ENCODE results near the gene RPS4Y1.
"Not testable (repeated sequence)": the region's sequence is repeated elsewhere in the genome, so short reads cannot be mapped to it uniquely, and the experiment has no call there.

Gene RPS4Y1

DNA sequence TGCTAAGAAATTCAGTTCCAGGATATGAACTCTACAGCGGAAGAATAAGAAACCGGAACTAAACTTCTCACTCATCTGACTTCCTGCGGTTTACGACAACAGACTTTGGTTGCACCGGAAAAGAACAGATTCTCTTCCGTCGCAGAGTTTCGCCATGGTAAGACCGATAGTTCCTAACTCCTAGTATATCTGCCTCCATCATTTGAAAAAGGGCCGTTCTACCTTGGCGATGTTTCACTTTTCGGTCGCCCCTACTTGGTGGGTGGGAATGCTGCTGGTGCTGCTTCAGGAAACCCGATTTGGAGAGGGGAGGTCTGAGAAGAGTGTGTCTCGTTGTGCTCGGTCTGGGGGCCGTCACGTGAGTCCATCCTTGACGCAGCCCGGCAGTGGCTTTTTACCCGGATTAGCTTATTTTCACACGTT, at the start of gene RPS4Y1:
TSS of gene RPS4Y1 (plus strand) at position 132 of the 423 bp plus-strand sequence. CDS start at position 155, 23 bp downstream.
- peak; percentile 81 for DNase-seq

- DNase-seq = no peak
These were observed 44.4 kb upstream of the RPS4Y1 start for GRCh38 chrY:2796977-2797523.

DNA sequence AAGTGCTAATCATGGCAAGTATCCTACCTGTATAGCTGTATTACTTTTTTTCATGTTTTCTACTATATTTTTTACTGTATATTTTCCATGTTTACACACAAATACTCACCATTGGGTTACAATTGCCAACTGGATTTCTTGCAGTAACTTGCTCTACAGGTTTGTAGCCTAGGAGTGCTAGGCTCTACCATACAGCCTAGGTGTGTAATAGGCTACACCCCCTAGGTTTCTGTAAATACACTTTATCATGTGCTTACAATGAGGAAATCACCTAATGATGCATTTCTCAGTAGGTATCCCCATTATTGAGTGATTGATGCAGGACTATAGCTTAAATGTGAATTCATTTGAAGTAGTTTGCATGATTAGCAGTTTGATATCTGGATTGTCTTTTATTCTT, 43.4 kb upstream of the RPS4Y1 start:
- DNase-seq = no peak

DNA sequence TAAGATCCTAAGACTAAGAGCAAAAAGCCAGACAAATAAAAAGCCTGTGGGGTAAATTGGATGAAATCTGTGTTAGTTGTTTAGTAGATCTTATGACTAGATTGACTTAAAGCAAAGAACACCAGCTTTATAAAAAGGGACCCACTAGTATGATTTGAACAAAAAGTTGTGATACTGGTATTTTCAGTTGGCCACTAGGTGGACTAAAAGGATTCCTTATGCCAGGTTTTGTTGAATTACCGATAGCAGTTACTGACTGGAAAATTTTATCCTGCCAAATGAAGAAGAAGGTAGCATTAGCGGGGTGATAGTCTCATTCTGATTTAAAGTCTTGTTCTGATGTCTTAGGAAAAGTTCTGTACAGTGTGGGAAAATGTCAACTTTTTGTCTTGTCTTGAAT, 41.2 kb upstream of the RPS4Y1 start:
- no peak for DNase-seq

- DNase-seq = not testable (repeated sequence)
These were observed 24.1 kb upstream of the RPS4Y1 start for GRCh38 chrY:2817146-2817896.

- no peak for DNase-seq
These were observed 16.9 kb upstream of the RPS4Y1 start for GRCh38 chrY:2824471-2824870.

GRCh38 chrY:2828497-2828896, 12.9 kb upstream of the RPS4Y1 start:
- no peak for DNase-seq

DNA sequence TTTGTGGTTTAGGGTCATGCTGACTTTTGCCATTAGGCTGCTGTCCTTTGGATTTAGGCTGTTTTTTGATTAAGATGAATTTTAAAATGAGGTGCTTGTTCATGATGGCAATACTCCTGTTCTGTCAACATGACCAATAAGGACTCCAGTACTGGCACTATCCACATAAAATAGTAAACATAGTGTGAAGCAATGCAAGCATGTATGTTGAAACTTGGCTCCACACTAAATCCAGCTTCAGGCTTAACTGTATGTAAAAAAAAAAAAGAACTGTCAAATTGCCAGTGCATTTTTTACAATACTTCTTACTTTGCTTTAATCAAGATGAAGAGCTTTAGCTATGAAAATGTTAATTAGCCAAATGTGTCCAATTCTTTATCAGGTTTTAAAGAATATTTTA, 6.2 kb upstream of the RPS4Y1 start:
- DNase-seq = no peak

DNA sequence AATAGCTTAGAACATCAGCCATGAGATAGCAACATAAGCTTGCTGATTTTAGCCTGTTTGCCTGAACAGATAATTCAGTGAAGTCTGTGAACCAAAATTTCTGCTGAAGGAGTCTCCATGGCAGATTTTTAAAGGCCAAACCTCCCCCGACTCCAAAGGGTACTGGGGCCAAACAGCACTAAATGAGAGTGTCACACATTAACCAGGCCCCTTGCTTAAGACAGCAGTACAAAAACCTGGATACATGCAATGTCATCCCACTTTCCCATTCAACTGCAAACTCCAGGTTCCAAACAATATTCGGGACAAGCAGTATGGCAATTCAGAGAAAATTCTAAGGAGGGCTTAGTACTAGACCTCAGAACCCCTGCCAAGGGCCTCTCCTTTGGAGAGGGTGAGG, 4.3 kb upstream of the RPS4Y1 start:
- DNase-seq = no peak

DNA sequence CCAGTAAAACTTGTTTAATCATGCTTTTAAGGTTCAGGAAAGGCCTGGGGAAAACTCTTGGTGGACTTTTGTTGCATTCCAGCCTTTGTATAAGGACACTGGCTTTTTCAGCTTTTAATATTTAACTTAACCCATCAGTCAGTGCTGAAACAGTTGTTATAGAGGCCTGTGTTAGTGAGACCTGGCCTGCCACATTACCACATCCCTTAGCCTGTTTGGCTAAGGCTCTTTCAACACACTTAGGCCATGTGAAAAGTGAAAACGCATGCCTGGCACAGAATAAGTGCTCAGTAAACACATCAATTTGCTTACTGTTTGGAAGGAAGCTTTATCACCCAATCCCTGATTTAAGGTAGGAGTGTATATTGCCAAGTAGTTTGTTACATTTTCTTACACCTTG, 3.5 kb upstream of the RPS4Y1 start:
- DNase-seq = no peak

DNA sequence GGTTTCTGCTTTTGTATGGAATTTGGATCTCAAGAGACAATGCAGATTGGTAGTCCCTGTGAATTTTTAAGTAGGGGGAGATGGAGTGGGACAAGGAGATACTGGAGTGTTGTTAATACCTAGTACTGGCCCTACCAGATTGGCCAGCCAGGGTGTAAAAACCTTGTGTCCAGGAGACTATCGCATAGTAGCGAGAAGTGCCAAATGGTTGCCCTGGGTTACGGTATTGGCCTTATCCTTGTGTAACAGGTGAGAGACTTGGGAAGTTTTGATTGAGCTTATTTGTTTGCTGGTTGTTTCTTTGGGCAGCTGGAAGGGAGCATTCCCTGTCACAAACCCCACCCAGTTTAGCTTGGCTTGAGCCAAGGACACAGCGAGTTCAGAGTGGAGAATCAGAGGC, 5.4 kb downstream of the RPS4Y1 start:
- DNase-seq = no peak

- DNase-seq = no peak
These were observed 7.0 kb downstream of the RPS4Y1 start for GRCh38 chrY:2848384-2848783.

DNA sequence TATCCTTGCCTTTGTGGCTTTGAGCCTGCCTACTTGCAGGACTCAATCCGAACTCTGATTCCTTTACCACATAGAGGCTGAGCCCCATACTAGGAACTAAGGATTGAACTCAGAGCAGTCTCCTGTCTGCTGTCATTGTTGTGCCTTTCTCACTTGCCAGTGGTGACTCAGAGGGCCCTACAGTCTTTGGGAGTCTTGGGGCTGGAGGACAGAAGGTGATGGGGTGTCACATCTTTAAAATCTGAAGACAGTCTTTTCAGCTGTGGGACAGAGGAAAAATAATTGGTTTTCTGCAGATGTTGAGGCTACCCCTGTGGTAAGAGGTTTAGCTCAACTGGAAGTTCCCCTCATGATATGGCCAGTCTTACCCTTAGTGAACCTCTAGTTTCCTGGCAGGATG, 8.0 kb downstream of the RPS4Y1 start:
- DNase-seq = no peak

DNA sequence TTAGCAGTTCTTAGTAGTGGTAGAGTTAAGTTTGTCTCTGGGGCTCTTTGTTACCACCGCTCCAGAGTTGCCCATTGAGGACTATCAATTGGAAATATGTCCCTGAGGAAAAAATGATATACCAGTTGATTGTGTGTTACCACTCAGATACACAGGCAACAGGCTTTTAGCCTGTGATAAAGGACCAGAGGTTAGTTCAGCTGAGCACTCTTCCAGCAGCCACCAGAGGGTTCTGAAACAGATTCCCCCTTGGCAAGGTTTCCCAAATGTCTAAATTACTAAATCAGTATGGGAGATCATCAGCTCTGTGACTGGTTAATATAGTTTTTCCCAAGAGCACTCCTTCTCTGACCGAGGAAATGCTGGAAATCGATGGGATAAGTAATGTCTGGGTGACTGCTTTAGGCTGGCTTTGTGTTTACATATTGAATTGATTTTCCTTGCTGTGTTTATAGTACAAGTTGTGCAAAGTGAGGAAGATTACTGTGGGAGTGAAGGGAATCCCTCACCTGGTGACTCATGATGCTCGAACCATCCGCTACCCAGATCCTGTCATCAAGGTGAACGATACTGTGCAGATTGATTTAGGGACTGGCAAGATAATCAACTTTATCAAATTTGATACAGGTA, 12.9 kb downstream of the RPS4Y1 start:
- DNase-seq = no peak

GRCh38 chrY:2857068-2857467, 15.7 kb downstream of the RPS4Y1 start:
- no peak for DNase-seq

DNA sequence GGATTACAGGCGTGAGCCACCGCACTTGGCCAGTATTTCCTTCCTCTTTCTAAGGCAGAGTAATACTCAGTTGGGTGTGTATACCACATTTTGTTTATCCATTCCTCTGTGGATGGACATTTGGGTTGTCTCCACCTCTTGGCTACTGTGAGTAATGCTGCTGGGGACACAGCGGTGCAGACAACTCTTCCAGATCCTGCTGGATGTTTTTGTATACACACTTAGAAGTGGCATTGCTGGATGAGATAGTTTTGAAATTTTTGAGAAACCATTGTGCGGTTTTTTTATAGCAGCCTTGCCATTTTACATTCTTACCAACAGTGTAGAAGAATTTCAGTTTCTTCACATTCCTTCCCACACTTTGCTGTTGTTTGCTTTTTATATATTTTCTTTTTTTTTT, 16.3 kb downstream of the RPS4Y1 start:
- DNase-seq = no peak

GRCh38 chrY:2859782-2860181, 18.4 kb downstream of the RPS4Y1 start:
- DNase-seq = no peak

DNA sequence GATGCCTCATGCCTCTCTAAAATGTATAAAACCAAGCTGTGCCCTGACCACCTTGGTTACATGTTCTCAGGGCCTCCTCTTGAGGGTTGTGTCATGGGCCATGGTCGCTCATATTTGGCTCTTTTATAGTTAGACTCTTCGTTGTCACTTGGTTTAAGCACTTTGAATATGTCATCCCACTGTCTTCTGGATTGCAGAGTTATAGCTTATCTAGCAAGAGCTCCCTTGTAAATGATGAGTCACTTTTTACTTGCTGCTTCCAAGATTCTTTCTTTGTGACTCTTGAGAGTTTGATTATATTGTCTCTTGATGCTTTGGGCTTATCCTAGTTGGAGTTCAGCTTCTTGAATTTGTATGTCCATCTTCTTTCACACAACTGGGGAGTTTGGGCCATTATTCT, 19.1 kb downstream of the RPS4Y1 start:
- no peak for DNase-seq

DNA sequence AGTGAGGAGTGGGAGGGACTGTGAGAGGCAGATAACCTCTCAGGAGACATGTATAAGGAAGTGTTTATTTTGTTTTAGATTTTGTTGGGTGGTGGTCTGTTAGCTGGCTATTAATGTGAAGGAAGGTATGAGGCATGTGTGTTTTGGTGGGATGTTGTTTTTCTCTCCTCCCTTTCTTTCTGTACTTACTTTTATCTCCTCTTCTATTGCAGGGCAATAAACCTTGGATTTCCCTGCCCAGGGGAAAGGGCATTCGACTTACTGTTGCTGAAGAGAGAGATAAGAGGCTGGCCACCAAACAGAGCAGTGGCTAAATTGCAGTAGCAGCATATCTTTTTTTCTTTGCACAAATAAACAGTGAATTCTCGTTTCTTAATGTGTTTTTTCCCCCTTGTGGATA, 25.2 kb downstream of the RPS4Y1 start:
- DNase-seq = no peak

DNA sequence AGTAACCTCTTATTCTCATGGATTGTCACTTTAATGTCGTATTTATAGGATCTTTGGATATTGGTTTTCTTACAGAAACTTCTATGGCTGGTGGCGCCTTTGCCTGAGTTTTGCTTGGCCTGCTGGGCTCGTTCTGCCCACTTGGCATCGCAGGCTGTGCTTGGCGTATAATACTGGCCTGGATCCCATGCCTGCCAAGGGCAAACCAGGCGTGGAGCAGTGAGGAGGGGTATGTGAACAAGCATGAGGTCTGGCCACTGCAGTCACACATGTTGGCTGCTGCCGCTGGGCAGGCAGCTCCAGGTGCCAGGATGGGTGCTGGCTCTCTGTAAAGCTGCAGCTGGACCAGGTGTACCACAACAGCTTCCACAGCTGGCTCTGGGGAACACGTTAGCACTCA, 26.1 kb downstream of the RPS4Y1 start:
- DNase-seq = no peak

GRCh38 chrY:2868035-2868607, 26.7 kb downstream of the RPS4Y1 start:
- no peak for DNase-seq

DNA sequence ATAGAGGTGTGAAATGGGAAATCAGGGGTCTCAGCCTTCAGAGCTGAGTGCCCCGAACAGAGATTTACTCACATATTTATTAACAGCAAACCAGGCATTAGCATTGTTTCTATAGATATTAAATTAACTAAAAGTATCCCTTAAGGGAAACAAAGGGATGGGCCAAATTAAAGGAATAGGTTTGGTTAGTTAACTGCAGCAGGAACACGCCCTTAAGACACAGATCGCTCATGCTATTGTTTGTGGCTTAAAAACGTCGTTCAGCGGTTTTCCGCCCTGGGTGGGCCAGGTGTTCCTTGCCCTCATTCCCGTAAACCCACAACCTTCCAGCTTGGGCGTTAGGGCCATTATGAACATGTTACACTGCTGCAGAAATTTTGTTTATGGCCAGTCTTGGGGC, 30.8 kb downstream of the RPS4Y1 start:
- not testable (repeated sequence) for DNase-seq

DNA sequence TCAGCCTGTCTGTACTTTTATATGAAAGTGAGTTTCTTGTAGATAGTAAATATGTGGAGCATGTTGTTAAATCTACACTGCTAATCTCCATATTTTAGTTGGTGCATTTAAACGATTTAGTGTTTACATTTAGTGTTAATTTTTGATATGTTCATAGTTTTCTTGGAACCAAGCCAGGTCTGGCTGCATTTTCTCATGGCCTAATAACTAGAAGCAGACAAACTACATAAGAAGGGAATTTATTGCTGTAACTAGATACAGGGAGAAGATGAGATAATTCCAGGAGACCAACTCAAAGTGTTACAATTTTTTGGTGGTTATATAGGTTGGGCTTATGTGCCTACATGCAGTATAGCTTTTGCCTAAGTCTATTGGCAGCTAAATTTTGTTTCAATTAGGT, 32.8 kb downstream of the RPS4Y1 start:
- DNase-seq = no peak

DNA sequence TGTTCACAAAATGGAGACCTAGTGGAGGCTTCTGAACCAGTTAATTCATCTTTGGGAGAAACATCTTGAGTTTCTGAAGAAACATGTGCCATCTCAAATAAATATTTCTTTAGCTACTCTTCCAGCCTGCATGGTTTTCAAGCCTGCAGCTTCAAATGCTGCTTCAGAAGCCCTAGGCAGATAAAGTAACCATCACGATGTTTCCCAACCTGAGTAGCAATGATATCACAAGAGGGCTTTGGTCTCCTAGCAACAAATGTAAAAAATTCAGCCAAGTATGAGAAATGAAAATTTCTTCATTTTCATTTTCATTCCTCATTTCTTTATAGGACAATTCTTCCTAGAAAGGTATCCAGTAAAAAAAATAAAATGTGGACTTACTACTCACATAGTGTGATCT, 42.2 kb downstream of the RPS4Y1 start:
- no peak for DNase-seq
